GM19372 (cell line): ENCODE results near the gene BAX.

Experiments
- ATAC-seq: cut with Tn5 transposase; IDR thresholded peaks from one replicate; pipeline ENCODE4 v1.9.1; 2021; ENCODE audit warnings: mild to moderate bottlenecking, low read depth, moderate library complexity; ENCODE audit not compliant: unreplicated experiment

BAX gene

GRCh38 chr19:49009828-49010227 lies 55.2 kb downstream of the BAX start:
- ATAC-seq = no peak

GRCh38 chr19:49010453-49010852 lies 55.8 kb downstream of the BAX start:
- ATAC-seq = no peak

DNA sequence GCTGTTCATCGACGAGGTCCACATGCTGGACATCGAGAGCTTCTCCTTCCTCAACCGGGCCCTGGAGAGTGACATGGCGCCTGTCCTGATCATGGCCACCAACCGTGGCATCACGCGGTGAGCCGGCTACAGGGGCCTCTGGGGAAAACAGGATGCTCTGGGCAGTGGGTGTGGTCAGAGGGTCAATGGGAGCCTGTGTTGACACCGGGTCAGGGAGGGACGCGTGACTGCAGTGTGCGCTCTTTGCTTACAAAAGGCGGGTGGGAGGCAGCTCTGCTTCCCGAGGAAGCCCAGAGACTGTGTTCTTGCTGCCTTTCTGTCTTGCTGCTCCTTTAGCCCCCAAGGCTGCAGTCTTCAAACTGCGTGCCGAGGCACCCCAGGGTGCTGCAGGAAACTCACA lies 56.5 kb downstream of the BAX start:
- ATAC-seq = no peak
